H1 (cell line): ENCODE measurements around the gene KIAA1671. TPM values are rescaled to one million over a fixed set of nuclear protein-coding genes. Genes with fewer than 3 reads are reported as not detected.

Experiments
- CTCF ChIA-PET: fragments of 300-600 bp; sonication (Branson Sonifier 250); formaldehyde crosslinking; loops from one replicate; lab custom pipeline; 2021; ENCODE audit not compliant: partially characterized antibody; lab: Charles Lee
- POLR2A ChIA-PET: fragments of 300-600 bp; sonication (Branson Sonifier 250); formaldehyde crosslinking; loops from one replicate; lab custom pipeline; 2021; ENCODE audit warnings: inconsistent platforms; ENCODE audit not compliant: partially characterized antibody; lab: Charles Lee
- DNase-seq, 2 experiments: peaks; one replicate each; pipeline versions ENCODE4 v3.0.0 to v3.0.0-alpha.2; 2010 to 2022; ENCODE audit warnings: low spot score in 2 of 2, low read depth in 1 of 2, mixed read lengths in 1 of 2
- FAIRE-seq: peaks from 2 replicates; lab custom pipeline; 2011; peaks lifted over from hg19 to GRCh38; lab: Jason Lieb, UNC
- H2AFZ ChIP-seq: 2 replicates; pipeline ENCODE4 v1.8.1; 2012; ENCODE audit warnings: low read length, inconsistent platforms
- H2AK5ac ChIP-seq: 2 replicates; pipeline ENCODE4 v1.6.1; 2013; ENCODE audit warnings: low read depth, low read length
- H2BK120ac ChIP-seq: replicated peaks from 2 replicates; pipeline ENCODE3; 2013; ENCODE audit warnings: low read depth, low read length, inconsistent platforms
- H2BK12ac ChIP-seq: 2 replicates; pipeline ENCODE4 v1.6.1; 2013; ENCODE audit warnings: low read depth, low read length
- H2BK15ac ChIP-seq: 2 replicates; pipeline ENCODE4 v1.6.1; 2013; ENCODE audit warnings: low read length
- H2BK20ac ChIP-seq: 2 replicates; pipeline ENCODE4 v1.6.1; 2013; ENCODE audit warnings: low read length
- H2BK5ac ChIP-seq: 2 replicates; pipeline ENCODE4 v1.6.1; 2013; ENCODE audit warnings: low read depth, low read length
- H3K14ac ChIP-seq: 2 replicates; pipeline ENCODE4 v1.6.1; 2013; ENCODE audit warnings: inconsistent platforms; ENCODE audit not compliant: insufficient read length
- H3K18ac ChIP-seq: 2 replicates; pipeline ENCODE4 v1.6.1; 2013; ENCODE audit warnings: low read length; ENCODE audit errors: extremely low read depth
- H3K23ac ChIP-seq: 2 replicates; pipeline ENCODE4 v1.6.1; 2013; ENCODE audit warnings: inconsistent platforms; ENCODE audit not compliant: insufficient read length
- H3K23me2 ChIP-seq: 2 replicates; pipeline ENCODE4 v1.6.1; 2013; ENCODE audit warnings: low read depth, low read length
- H3K27ac ChIP-seq: 2 replicates; pipeline ENCODE4 v1.6.1; 2011; ENCODE audit warnings: low read depth, low read length, inconsistent platforms
- H3K27me3 ChIP-seq, 4 experiments: replicated peaks in 1 of 4; 1 replicate in 1 of 4; 2 replicates in 3 of 4; pipeline versions ENCODE4 v1.6.1 to v1.8.1; 2011 to 2013; ENCODE audit warnings: low read length in 3 of 4, mild to moderate bottlenecking in 3 of 4, inconsistent platforms in 2 of 4, mixed read lengths in 2 of 4, moderate library complexity in 1 of 4; ENCODE audit not compliant: control insufficient read depth in 3 of 4, insufficient read depth in 3 of 4; ENCODE audit errors: extremely low read depth in 1 of 4
- H3K36me3 ChIP-seq, 4 experiments: 2 replicates each; pipeline versions ENCODE4 v1.6.1 to v1.8.1; 2011 to 2013; ENCODE audit warnings: mild to moderate bottlenecking in 4 of 4, low read length in 3 of 4, moderate library complexity in 2 of 4, control low read depth in 1 of 4, inconsistent platforms in 1 of 4; ENCODE audit not compliant: insufficient read depth in 4 of 4, control insufficient read depth in 2 of 4
- H3K4ac ChIP-seq: replicated peaks from 2 replicates; pipeline ENCODE3; 2013; ENCODE audit warnings: low read length, low read depth, mixed read lengths, inconsistent platforms; ENCODE audit not compliant: insufficient read length
- H3K4me1 ChIP-seq, 4 experiments: replicated peaks in 1 of 4; 1 replicate in 1 of 4; 2 replicates in 3 of 4; pipeline versions ENCODE4 v1.6.1 to v1.8.1; 2011 to 2013; ENCODE audit warnings: low read length in 3 of 4, inconsistent platforms in 2 of 4, mixed read lengths in 1 of 4; ENCODE audit not compliant: insufficient read depth in 4 of 4, control insufficient read depth in 3 of 4
- H3K4me2 ChIP-seq, 2 experiments: 2 replicates each; pipeline versions ENCODE4 v1.6.1 to v1.8.1; 2011 to 2013; ENCODE audit warnings: low read depth in 2 of 2, low read length in 2 of 2, control low read depth in 1 of 2, inconsistent platforms in 1 of 2, mild to moderate bottlenecking in 1 of 2; ENCODE audit not compliant: insufficient read depth in 1 of 2
- H3K4me3 ChIP-seq, 4 experiments: fragments of 200-600, 300-600 bp in 1 of 4; sonication (generic), shearing (Covaris generic), sonication (Bioruptor Twin) in 1 of 4; 2 replicates each; pipeline versions ENCODE4 v1.5.1 to v1.8.1; 2011 to 2016; ENCODE audit warnings: low read length in 4 of 4, low read depth in 3 of 4, control low read depth in 2 of 4, inconsistent platforms in 2 of 4, mild to moderate bottlenecking in 2 of 4, mixed read lengths in 1 of 4, moderate library complexity in 1 of 4; ENCODE audit not compliant: insufficient read depth in 2 of 4; ENCODE audit errors: extremely low read depth in 1 of 4
- H3K56ac ChIP-seq: replicated peaks from 2 replicates; pipeline ENCODE3; 2013; ENCODE audit warnings: low read depth, mild to moderate bottlenecking, mixed read lengths, low read length, inconsistent platforms; ENCODE audit not compliant: insufficient read length
- H3K79me1 ChIP-seq: 2 replicates; pipeline ENCODE4 v1.6.1; 2013; ENCODE audit warnings: low read depth, low read length, control low read depth
- H3K79me2 ChIP-seq, 2 experiments: 2 replicates each; pipeline versions ENCODE4 v1.6.1 to v1.8.1; 2012 to 2013; ENCODE audit warnings: low read length in 2 of 2, mild to moderate bottlenecking in 2 of 2, inconsistent platforms in 1 of 2; ENCODE audit not compliant: insufficient read depth in 2 of 2, control insufficient read depth in 1 of 2
- H3K9ac ChIP-seq, 4 experiments: replicated peaks in 1 of 4; 1 replicate in 1 of 4; 2 replicates in 3 of 4; pipeline versions ENCODE4 v1.6.1 to v1.8.1; 2011 to 2013; ENCODE audit warnings: low read depth in 3 of 4, low read length in 3 of 4, control low read depth in 2 of 4, mild to moderate bottlenecking in 2 of 4, moderate library complexity in 2 of 4, inconsistent platforms in 1 of 4; ENCODE audit errors: extremely low read depth in 1 of 4
- H3K9me3 ChIP-seq, 2 experiments: 2 replicates each; pipeline versions ENCODE4 v1.6.1 to v1.8.1; 2012 to 2013; ENCODE audit warnings: mild to moderate bottlenecking in 2 of 2, moderate library complexity in 2 of 2, control low read depth in 1 of 2, inconsistent platforms in 1 of 2, low read depth in 1 of 2, low read length in 1 of 2, mixed read lengths in 1 of 2; ENCODE audit not compliant: insufficient read depth in 2 of 2
- H4K20me1 ChIP-seq, 2 experiments: replicated peaks in 1 of 2; 2 replicates each; pipeline versions ENCODE3 to v1.8.1; 2011 to 2013; ENCODE audit warnings: inconsistent platforms in 2 of 2, low read length in 2 of 2, mild to moderate bottlenecking in 1 of 2; ENCODE audit not compliant: insufficient read depth in 2 of 2, control insufficient read depth in 1 of 2
- H4K5ac ChIP-seq: 2 replicates; pipeline ENCODE4 v1.6.1; 2013; ENCODE audit warnings: low read length, low read depth, mixed read lengths, inconsistent platforms; ENCODE audit not compliant: insufficient read length
- H4K8ac ChIP-seq: 2 replicates; pipeline ENCODE4 v1.8.0; 2013; ENCODE audit warnings: mild to moderate bottlenecking, moderate library complexity, low read length, inconsistent platforms; ENCODE audit not compliant: insufficient read depth; ENCODE audit errors: extremely low read depth
- H4K91ac ChIP-seq: replicated peaks from 2 replicates; pipeline ENCODE3; 2013; ENCODE audit warnings: low read length, mixed read lengths, inconsistent platforms; ENCODE audit not compliant: insufficient read length
- CBX8 ChIP-seq: fragments of 300-800, 300-1000 bp; sonication (generic); IDR thresholded peaks from 2 replicates; pipeline ENCODE4 v1.7.1; 2016; ENCODE audit warnings: low read depth, low read length, borderline replicate concordance
- EP300 ChIP-seq, 2 experiments: IDR thresholded peaks; 1 replicate in 1 of 2; 2 replicates in 1 of 2; pipeline ENCODE4 v1.6.1; 2011 to 2012; ENCODE audit warnings: low read depth in 2 of 2, low read length in 2 of 2, mild to moderate bottlenecking in 2 of 2, borderline replicate concordance in 1 of 2, inconsistent platforms in 1 of 2, moderate library complexity in 1 of 2
- GTF2F1 ChIP-seq: IDR thresholded peaks from 2 replicates; pipeline ENCODE4 v1.6.1; 2012; ENCODE audit warnings: low read depth, low read length, improper control_type of control experiment, borderline replicate concordance
- HDAC6 ChIP-seq: IDR thresholded peaks from one replicate; pipeline ENCODE4 v1.7.1; 2012; ENCODE audit warnings: low read depth, mild to moderate bottlenecking, inconsistent platforms, low read length, moderate library complexity
- JUND ChIP-seq: IDR thresholded peaks from 2 replicates; pipeline ENCODE4 v1.6.1; 2011; ENCODE audit warnings: mild to moderate bottlenecking, improper control_type of control experiment, low read length
- KDM4A ChIP-seq: IDR thresholded peaks from one replicate; pipeline ENCODE4 v1.7.1; 2012; ENCODE audit warnings: low read depth, mild to moderate bottlenecking, moderate library complexity, low read length, inconsistent platforms; ENCODE audit not compliant: severe bottlenecking
- POLR2AphosphoS5 ChIP-seq: IDR thresholded peaks from 2 replicates; pipeline ENCODE4 v1.6.1; 2011; ENCODE audit warnings: low read depth, low read length
- RAD21 ChIP-seq, 2 experiments: IDR thresholded peaks in 1 of 2; conservative IDR thresholded peaks in 1 of 2; 2 replicates each; pipeline ENCODE4 v1.6.1; 2011; ENCODE audit warnings: low read depth in 2 of 2, low read length in 2 of 2, improper control_type of control experiment in 1 of 2, inconsistent platforms in 1 of 2, mild to moderate bottlenecking in 1 of 2, moderate library complexity in 1 of 2
- RNF2 ChIP-seq: fragments of 200-900, 300-1000 bp; sonication (generic); IDR thresholded peaks from 2 replicates; pipeline ENCODE4 v1.7.1; 2016; ENCODE audit warnings: borderline replicate concordance, low read depth, mild to moderate bottlenecking, antibody characterized with exemption, low read length; ENCODE audit not compliant: poor library complexity, severe bottlenecking; ENCODE audit errors: missing control alignments
- SAP30 ChIP-seq: fragments of 300-600 bp; sonication (generic); IDR thresholded peaks from 2 replicates; pipeline ENCODE4 v1.7.1; 2012; ENCODE audit warnings: low read length, moderate library complexity, mild to moderate bottlenecking, inconsistent platforms; ENCODE audit not compliant: insufficient read depth, insufficient replicate concordance
- SIRT6 ChIP-seq: IDR thresholded peaks from one replicate; pipeline ENCODE4 v1.7.1; 2012; ENCODE audit warnings: low read length, inconsistent platforms
- SIX5 ChIP-seq: IDR thresholded peaks from 2 replicates; pipeline ENCODE4 v1.6.1; 2011; ENCODE audit warnings: mild to moderate bottlenecking, low read depth, low read length
- SP4 ChIP-seq: IDR thresholded peaks from 2 replicates; pipeline ENCODE4 v1.6.1; 2012; ENCODE audit warnings: low read length, inconsistent platforms
- TEAD4 ChIP-seq: IDR thresholded peaks from 2 replicates; pipeline ENCODE4 v1.6.1; 2012; ENCODE audit warnings: low read depth, low read length, inconsistent platforms, mixed read lengths
- WGBS, 2 experiments: shearing (Covaris generic) in 1 of 2; methylation state at CpG; one replicate each; pipeline versions ENCODE4 v1.1.6 to v1.1.7; 2013 to 2015; ENCODE audit warnings: low lambda C conversion rate in 2 of 2, mixed read lengths in 2 of 2, inconsistent platforms in 1 of 2, low coverage in 1 of 2, missing lambda C conversion rate in 1 of 2; ENCODE audit not compliant: insufficient replicate concordance in 2 of 2, insufficient coverage in 1 of 2, insufficient read length in 1 of 2; ENCODE audit errors: extremely low coverage in 1 of 2, missing lambda C conversion rate in 1 of 2; 5-methylcytosine and 5-hydroxymethylcytosine counted together
- polyA plus RNA-seq, 7 experiments: library from polyadenylated mRNA; depleted of rRNA in 3 of 7; stranded (reverse) in 5 of 7; unstranded in 2 of 7; fragments of >200 nt in 5 of 7; fragments of 200-250 nt in 2 of 7; gene quantifications; 1 replicate in 5 of 7; 2 replicates in 1 of 7; 4 replicates in 1 of 7; pipeline versions ENCODE4 v1.2.1 to v1.2.3, GENCODE V29; 2011 to 2013; ENCODE audit warnings: missing spikeins in 2 of 7, mixed read lengths in 2 of 7
- total RNA-seq: library from RNA; stranded (reverse); fragmentation: NEBNext Ultra II Directional; extraction: Animal tissue kit (Norgen Biotek cat#: 25700); gene quantifications from 2 replicates; pipeline ENCODE4 v1.2.1, GENCODE V29; 2021

KIAA1671 gene
- total and polyA plus RNA-seq, 2 of the 8 experiments (the other 6 are each of a cell fraction or from before 2014, with no cell fraction given), result 6.4 to 23.9 TPM

- no peak overlapping the region for H4K5ac ChIP-seq
- no peak overlapping the region for H3K18ac ChIP-seq
- H2BK5ac ChIP-seq, result no peak overlapping the region
- no peak overlapping the region for H3K14ac ChIP-seq
- ChIA-PET CTCF (interaction anchor here (1.0 kb wide), 1 partner anchor 106 kb away, joined by 3 read pairs; no protein-coding TSS in a partner anchor), POLR2A (no interaction called here)
- H3K4me3 ChIP-seq, result no peak overlapping the region
- no peak overlapping the region for H3K23ac ChIP-seq
- no peak overlapping the region for H4K91ac ChIP-seq
- no peak overlapping the region for H3K27ac ChIP-seq
- no peak overlapping the region for H4K8ac ChIP-seq
- no peak overlapping the region for H2BK20ac ChIP-seq
- H2BK120ac ChIP-seq, result no peak overlapping the region
- no peak overlapping the region for H2BK12ac ChIP-seq
- no peak overlapping the region for H2BK15ac ChIP-seq
- FAIRE-seq (no peak), DNase-seq (no peak)
- H3K9ac ChIP-seq, result no peak overlapping the region
- no peaks in the 10 kb centered on the region; a peak in 3 of 8 replicates for H3K36me3 ChIP-seq
- no peak overlapping the region for H2AK5ac ChIP-seq
- H3K79me1 ChIP-seq, result no peaks in the 10 kb centered on the region
- H3K27me3 ChIP-seq, result no peaks in the 10 kb centered on the region
- WGBS, 2 experiments, result 99% methylated on average over 9 of the region's 9 CpGs; no CpG with 5 or more reads in 1 of the 2 experiments
- H3K9me3 ChIP-seq, result no peaks in the 10 kb centered on the region; a peak in 1 of 4 replicates
- H3K4ac ChIP-seq, result no peak overlapping the region
- no peaks in the 10 kb centered on the region for H4K20me1 ChIP-seq
- no peak overlapping the region for H3K56ac ChIP-seq
- no peak overlapping the region for H3K4me2 ChIP-seq
- H3K79me2 ChIP-seq, result no peaks in the 10 kb centered on the region
- H2AFZ ChIP-seq, result no peak overlapping the region
- H3K23me2 ChIP-seq, result no peaks in the 10 kb centered on the region
- 0 out of 7 replicates have a peak, but pooled peaks cover 0 to 4% (median 0%) of the 10 kb centered on the region in 4 experiments for H3K4me1 ChIP-seq
- TF ChIP-seq SAP30, result no peak
- TF ChIP-seq SP4, result no peak
- no peak for TF ChIP-seq TEAD4
- TF ChIP-seq KDM4A, result no peak
- TF ChIP-seq HDAC6, result no peak
- TF ChIP-seq GTF2F1, result no peak
- no peak for TF ChIP-seq CBX8
- no peak for TF ChIP-seq EP300 (IDR thresholded peaks at IDR 0.05; ENCODE audit: borderline replicate concordance in 1 of 2, low read depth in 2 of 2, low read length in 2 of 2)
- no peak for TF ChIP-seq SIRT6
- TF ChIP-seq SIX5, result no peak
- no peak for TF ChIP-seq RNF2
- TF ChIP-seq POLR2AphosphoS5, result no peak
- no peak for TF ChIP-seq RAD21 (IDR thresholded peaks at IDR 0.05 in 1 of 2, conservative IDR thresholded peaks at IDR 0.05 in 1 of 2; ENCODE audit: low read depth in 2 of 2, low read length in 2 of 2)
- TF ChIP-seq JUND, result no peak
Observed at GRCh38 chr22:25177895-25178294, 225.4 kb downstream of the KIAA1671 start.
